LNCaP clone FGC (cell line): Measurements from ENCODE around the gene ITGB4.

Experiments used
- DNase-seq: peaks from one replicate; pipeline ENCODE4 v3.0.0-alpha.2; 2011; ENCODE audit warnings: low read depth
- H3K4me3 ChIP-seq: 2 replicates; pipeline ENCODE4 v1.5.1; 2011; ENCODE audit warnings: mild to moderate bottlenecking, low read depth, low read length, control low read depth
- TF ChIP-seq, protein P1 (sequence below): IDR thresholded peaks from 2 replicates; pipeline ENCODE4 v1.5.1; 2012; ENCODE audit warnings: mild to moderate bottlenecking; ENCODE audit not compliant: control insufficient read depth, insufficient read depth; ENCODE audit errors: extremely low read depth

Gene ITGB4

DNA sequence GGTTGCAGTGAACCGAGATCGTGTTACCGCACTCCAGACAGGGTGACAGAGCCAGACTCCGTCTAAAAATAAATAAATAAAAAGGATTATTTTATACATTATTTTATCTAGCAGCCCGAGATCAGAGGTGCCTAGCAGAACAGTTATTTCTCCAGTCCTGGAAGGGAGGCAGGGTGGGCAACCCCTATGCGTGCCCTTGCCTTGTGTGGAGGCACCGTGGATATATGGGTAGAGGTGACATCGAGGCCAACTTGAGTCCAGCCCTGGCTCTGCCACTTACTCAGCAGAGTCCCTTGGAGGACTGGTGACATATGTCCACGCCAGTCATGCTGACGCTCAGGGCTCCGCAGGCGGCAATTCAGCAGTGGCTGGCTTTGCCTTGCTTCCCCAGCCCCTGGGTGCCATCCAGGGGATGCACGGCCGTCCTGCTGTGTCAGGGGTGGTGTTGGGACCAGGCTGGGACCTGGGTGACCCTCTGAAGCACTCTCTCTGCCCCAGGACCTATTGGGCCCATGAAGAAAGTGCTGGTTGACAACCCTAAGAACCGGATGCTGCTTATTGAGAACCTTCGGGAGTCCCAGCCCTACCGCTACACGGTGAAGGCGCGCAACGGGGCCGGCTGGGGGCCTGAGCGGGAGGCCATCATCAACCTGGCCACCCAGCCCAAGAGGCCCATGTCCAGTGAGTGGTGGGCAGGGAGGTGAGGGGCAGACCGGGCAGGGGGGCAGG lies 30.6 kb downstream of the ITGB4 start:
- TF ChIP-seq, protein P1, sequence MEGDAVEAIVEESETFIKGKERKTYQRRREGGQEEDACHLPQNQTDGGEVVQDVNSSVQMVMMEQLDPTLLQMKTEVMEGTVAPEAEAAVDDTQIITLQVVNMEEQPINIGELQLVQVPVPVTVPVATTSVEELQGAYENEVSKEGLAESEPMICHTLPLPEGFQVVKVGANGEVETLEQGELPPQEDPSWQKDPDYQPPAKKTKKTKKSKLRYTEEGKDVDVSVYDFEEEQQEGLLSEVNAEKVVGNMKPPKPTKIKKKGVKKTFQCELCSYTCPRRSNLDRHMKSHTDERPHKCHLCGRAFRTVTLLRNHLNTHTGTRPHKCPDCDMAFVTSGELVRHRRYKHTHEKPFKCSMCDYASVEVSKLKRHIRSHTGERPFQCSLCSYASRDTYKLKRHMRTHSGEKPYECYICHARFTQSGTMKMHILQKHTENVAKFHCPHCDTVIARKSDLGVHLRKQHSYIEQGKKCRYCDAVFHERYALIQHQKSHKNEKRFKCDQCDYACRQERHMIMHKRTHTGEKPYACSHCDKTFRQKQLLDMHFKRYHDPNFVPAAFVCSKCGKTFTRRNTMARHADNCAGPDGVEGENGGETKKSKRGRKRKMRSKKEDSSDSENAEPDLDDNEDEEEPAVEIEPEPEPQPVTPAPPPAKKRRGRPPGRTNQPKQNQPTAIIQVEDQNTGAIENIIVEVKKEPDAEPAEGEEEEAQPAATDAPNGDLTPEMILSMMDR = no peak
- H3K4me3 ChIP-seq = no peak overlapping the region
- DNase-seq = no peak

DNA sequence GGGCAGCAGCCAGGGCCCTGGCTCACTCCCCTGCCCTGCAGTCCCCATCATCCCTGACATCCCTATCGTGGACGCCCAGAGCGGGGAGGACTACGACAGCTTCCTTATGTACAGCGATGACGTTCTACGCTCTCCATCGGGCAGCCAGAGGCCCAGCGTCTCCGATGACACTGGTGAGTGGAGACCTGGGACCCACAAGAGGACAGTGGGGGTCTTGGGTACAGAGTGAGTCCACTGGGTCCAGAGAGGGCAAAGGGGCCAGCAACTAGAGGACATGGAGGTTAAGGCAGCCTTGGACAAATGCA lies 31.1 kb downstream of the ITGB4 start:
- TF ChIP-seq, protein P1 = no peak
- DNase-seq = no peak
- H3K4me3 ChIP-seq = no peak overlapping the region

GRCh38 chr17:75752802-75753513 lies 31.7 kb downstream of the ITGB4 start:
- no peak for DNase-seq
- TF ChIP-seq, protein P1 = 0 out of 2 replicates have a peak, but pooled peaks have one; percentile 3
- H3K4me3 ChIP-seq = no peak overlapping the region

GRCh38 chr17:75753514-75754377 lies 32.5 kb downstream of the ITGB4 start:
- H3K4me3 ChIP-seq = no peak overlapping the region
- no peak for DNase-seq
- TF ChIP-seq, protein P1 = no peak

DNA sequence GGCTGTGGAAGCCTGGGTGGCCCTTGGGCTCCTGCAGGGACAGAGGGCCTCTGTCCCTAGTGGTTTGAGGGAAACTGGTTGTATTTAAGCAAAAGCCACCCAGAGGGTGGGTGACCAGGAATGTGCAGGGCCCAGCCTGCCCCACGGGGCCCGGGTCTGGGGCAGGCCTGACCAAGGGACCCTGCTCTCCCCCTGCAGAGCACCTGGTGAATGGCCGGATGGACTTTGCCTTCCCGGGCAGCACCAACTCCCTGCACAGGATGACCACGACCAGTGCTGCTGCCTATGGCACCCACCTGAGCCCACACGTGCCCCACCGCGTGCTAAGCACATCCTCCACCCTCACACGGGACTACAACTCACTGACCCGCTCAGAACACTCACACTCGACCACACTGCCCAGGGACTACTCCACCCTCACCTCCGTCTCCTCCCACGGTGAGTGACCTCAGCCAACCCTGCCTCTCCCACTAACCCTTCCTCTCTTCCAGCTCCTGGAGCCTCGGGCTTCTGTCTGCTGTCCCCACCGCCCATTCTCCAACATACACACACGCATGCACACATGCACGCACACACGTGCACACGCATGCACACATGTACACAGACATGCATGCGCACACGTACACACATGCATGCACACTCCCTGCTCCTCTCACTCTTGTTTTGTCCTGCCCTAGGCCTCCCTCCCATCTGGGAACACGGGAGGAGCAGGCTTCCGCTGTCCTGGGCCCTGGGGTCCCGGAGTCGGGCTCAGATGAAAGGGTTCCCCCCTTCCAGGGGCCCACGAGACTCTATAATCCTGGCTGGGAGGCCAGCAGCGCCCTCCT lies 33.3 kb downstream of the ITGB4 start:
- TF ChIP-seq, protein P1 = no peak
- H3K4me3 ChIP-seq = no peak overlapping the region
- DNase-seq = no peak

GRCh38 chr17:75755205-75755901 lies 34.1 kb downstream of the ITGB4 start:
- DNase-seq = no peak
- TF ChIP-seq, protein P1 = no peak
- no peak overlapping the region for H3K4me3 ChIP-seq
